Measurements from ENCODE around the gene UBTF. TPM values are rescaled to one million over a fixed set of nuclear protein-coding genes. Genes with fewer than 3 reads are reported as not detected.

UBTF gene
- total RNA-seq, 5 donors from 2014 or later (not counting 1 experiment from before 2014, with no cell fraction given) = 162 to 228 (median 213) TPM

DNA sequence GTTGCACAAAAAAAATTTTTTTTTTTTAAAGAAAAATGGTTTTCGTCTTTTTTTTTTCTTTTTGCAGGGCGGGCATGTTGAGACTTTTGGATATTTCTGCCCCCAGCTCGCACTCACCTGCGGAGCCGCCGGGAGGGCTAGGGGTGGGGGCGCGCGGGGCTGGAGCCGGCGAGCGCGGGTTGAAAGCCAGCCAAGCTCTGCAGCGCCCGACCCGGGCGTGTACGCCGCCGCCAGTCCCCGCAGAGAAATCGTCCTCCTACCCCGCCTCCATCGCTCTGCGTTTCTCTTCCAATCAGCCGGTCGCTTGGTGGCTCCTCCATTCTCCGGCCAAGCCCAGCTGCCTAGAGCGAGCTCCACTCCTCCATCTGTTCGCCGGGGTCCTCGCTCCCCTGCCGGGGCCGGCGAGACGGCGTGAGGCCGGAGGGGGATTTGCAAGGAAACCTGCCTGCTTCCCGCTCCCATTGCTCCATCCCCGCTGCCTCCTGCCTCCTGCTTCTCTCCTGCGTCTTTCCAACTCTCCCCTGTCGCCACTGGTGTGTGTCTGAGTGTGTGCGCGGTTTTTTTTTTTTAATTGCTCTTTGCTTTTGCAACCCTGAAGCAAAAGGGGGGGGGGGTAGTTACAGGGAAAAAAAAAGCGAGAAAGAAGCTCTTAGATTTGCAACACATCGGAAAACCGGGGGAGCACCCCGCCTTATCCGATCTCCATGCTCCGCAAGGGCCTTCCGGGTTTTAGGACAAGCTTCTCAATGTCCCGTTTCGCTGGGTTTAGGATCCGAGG, 1.8 kb upstream of the UBTF start:
- H3K36me3 ChIP-seq (ENCODE audit: control insufficient read depth in 2 of 2, extremely low read depth in 1 of 2, insufficient read depth in 1 of 2, low read length in 1 of 2) = peaks cover 0 to 5% of the 10 kb centered on the region in 2 donors
- Mint-ChIP-seq H3K4me3 (peak overlapping the region; percentile 93 to 98 (median 97)), H3K9me3 (no peaks in the 10 kb centered on the region), H3K36me3 (peaks cover 7% of the 10 kb centered on the region), H3K4me1 (peaks cover 24 to 26% (median 25%) of the 10 kb centered on the region in 3 donors), H3K27me3 (peaks cover 0 to 1% of the 10 kb centered on the region in 2 donors), H3K27ac (peak overlapping the region; percentile 90 to 94)
- under 1% methylated on average over 35 of the region's 54 CpGs for WGBS (ENCODE audit: insufficient coverage)
- DNase-seq (peak; percentile 25 to 78 (median 58)), ATAC-seq (replicated peaks in 1 of 4) (peak; percentile 3 to 28 (median 4))
- CTCF ChIA-PET = interaction anchor here (0.5 to 2.6 kb wide), 17 partner anchors 9 to 654 kb away, joined by 3 to 12 read pairs (median 4); partner anchors contain the start of genes FAM171A2 (in 1 of the 2), GRN (in 1 of the 2) and TMUB2 (in 1 of the 2)
- H3K4me1 ChIP-seq (ENCODE audit: control insufficient read depth in 1 of 2, extremely low read depth in 1 of 2, insufficient read depth in 2 of 2, low read length in 2 of 2) = peaks cover 14 to 30% of the 10 kb centered on the region in 2 experiments
- no peaks in the 10 kb centered on the region for H3K27me3 ChIP-seq (replicated peaks in 1 of 2; ENCODE audit: control insufficient read depth in 2 of 2, extremely low read depth in 1 of 2, insufficient read depth in 2 of 2, low read length in 1 of 2)
- no peaks in the 10 kb centered on the region for H3K9me3 ChIP-seq
- peak overlapping the region; percentile 71 to 84 for H3K4me3 ChIP-seq (ENCODE audit: control insufficient read depth in 1 of 2, extremely low read depth in 1 of 2, low read length in 1 of 2)
- POLR2A ChIA-PET = interaction anchor here (0.6 to 0.7 kb wide), 6 partner anchors 20 to 296 kb away, joined by 3 to 16 read pairs (median 5); no protein-coding TSS in a partner anchor
- H3K27ac ChIP-seq (ENCODE audit: low read length) = peak overlapping the region; percentile 43

DNA sequence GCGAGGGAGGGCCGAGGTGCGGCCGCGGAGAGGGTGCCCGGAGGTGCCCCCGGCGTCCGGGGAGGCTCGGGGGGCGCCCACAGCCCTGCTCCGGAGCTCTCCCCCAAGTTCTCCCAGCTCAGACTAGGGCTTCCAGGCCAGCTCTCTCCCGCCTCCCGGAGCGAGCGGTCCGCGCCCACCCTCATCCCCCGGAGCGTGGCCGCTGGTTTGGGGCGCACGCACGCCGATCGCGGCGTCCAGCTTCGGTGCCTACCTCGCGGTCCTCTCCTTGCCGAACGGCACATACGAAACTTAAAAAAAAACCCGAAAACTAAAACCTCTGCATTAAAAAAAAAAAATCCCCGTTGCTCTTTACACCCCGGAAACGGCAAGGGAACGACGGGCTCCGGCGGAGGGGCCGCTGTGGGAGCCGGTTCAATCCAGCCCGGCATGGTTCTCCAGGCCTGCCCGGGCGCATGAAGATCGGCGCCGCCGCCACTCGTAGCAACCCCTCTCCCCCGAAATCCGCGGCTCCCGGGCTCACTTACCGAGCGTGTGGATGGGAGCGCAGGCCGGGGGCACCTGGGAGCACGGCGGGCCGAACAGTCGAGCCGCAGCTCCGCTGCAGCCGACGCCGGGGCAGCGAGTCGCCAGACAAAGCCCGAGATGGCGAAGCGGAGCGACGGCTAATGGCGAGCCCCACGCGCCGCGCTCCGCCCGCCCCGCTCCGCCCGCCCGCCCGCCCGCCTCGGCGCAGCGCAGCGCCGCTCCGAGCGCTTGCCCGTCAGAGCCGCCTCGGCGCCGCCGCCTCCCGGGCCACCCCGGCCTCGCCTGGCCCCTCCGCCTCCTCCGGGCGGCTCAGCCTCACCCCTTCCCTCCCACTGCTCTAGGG, 973 bp upstream of the UBTF start:
- WGBS (ENCODE audit: insufficient coverage) = under 1% methylated on average over 72 of the region's 108 CpGs
- H3K4me1 ChIP-seq (ENCODE audit: control insufficient read depth in 1 of 2, extremely low read depth in 1 of 2, insufficient read depth in 2 of 2, low read length in 2 of 2) = peaks cover 22 to 38% of the 10 kb centered on the region in 2 experiments
- H3K9me3 Mint-ChIP-seq = no peaks in the 10 kb centered on the region

DNA sequence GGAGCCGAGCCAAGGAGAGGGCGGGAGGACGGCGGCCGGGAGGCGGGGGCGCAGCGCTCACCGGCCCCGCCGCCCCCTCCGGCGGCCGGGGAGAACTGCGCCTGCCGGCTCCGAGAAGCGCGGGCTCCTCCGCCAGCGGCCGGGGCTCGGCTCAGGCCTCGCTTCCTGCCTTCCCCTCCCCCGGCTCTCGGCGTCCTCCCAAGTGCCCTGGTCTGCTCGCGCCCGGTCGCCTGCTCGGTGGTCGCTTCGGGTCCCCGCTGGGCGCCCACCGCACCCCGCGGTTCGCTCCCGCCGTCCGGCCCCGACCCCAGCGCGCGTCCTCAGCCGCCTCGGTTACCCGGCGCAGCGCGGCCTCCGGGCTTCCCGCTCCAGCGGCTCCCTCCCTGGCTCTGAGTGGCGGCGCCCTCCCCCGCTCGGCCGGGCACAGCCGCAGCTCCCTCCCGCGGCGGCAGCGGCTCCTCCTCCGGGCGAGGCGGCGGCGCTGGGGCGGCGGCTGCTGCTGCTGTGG, 313 bp downstream of the UBTF start:
- Mint-ChIP-seq H3K4me3 (peak overlapping the region in 1 of 3 donors; percentile 31), H3K4me1 (peaks cover 45 to 47% (median 46%) of the 10 kb centered on the region in 3 donors), H3K27me3 (peaks cover 0 to 1% of the 10 kb centered on the region in 2 donors), H3K9me3 (no peaks in the 10 kb centered on the region), H3K36me3 (peaks cover 28% of the 10 kb centered on the region), H3K27ac (no peak overlapping the region)
- no peaks in the 10 kb centered on the region for H3K27me3 ChIP-seq (replicated peaks in 1 of 2; ENCODE audit: control insufficient read depth in 2 of 2, extremely low read depth in 1 of 2, insufficient read depth in 2 of 2, low read length in 1 of 2)
- no peaks in the 10 kb centered on the region for H3K9me3 ChIP-seq
- ChIA-PET CTCF (interaction anchor here in 1 of 2 donors (1.4 kb wide), 1 partner anchor 108 kb away, joined by 3 read pairs; no protein-coding TSS in a partner anchor), POLR2A (no interaction called here)
- H3K4me1 ChIP-seq (ENCODE audit: control insufficient read depth in 1 of 2, extremely low read depth in 1 of 2, insufficient read depth in 2 of 2, low read length in 2 of 2) = peaks cover 32 to 51% of the 10 kb centered on the region in 2 experiments
- H3K27ac ChIP-seq (ENCODE audit: low read length) = no peak overlapping the region
- H3K4me3 ChIP-seq (ENCODE audit: control insufficient read depth in 1 of 2, extremely low read depth in 1 of 2, low read length in 1 of 2) = peak overlapping the region; percentile 26 to 44
- H3K36me3 ChIP-seq (ENCODE audit: control insufficient read depth in 2 of 2, extremely low read depth in 1 of 2, insufficient read depth in 1 of 2, low read length in 1 of 2) = peaks cover 0 to 26% of the 10 kb centered on the region in 2 donors
- under 1% methylated on average over 68 of the region's 73 CpGs for WGBS (ENCODE audit: insufficient coverage)
- peak in 34 of 35 experiments; percentile 50 to 89 (median 65) for DNase-seq
- peak; percentile 46 to 64 (median 54) for ATAC-seq (replicated peaks in 1 of 4)

More for the DNA sequence above, 973 bp upstream of the UBTF start:
- Histone ChIP-seq H3K36me3 (ENCODE audit: control insufficient read depth in 2 of 2, extremely low read depth in 1 of 2, insufficient read depth in 1 of 2, low read length in 1 of 2) (peaks cover 0 to 13% of the 10 kb centered on the region in 2 donors), H3K27ac (ENCODE audit: low read length) (peak overlapping the region; percentile 75), H3K27me3 (replicated peaks in 1 of 2; ENCODE audit: control insufficient read depth in 2 of 2, extremely low read depth in 1 of 2, insufficient read depth in 2 of 2, low read length in 1 of 2) (no peaks in the 10 kb centered on the region), H3K4me3 (ENCODE audit: control insufficient read depth in 1 of 2, extremely low read depth in 1 of 2, low read length in 1 of 2) (peak overlapping the region; percentile 71 to 86), H3K9me3 (no peaks in the 10 kb centered on the region)
- Mint-ChIP-seq H3K36me3 (peaks cover 15% of the 10 kb centered on the region), H3K27me3 (peaks cover 0 to 1% of the 10 kb centered on the region in 2 donors), H3K27ac (peak overlapping the region; percentile 90 to 95), H3K4me3 (peak overlapping the region; percentile 93 to 98 (median 97)), H3K4me1 (peaks cover 32 to 34% (median 33%) of the 10 kb centered on the region in 3 donors)
- DNase-seq (peak in 34 of 35 experiments; percentile 21 to 76 (median 52)), ATAC-seq (replicated peaks in 1 of 4) (peak; percentile 11 to 37 (median 16))
- ChIA-PET CTCF (interaction anchor here in 1 of 2 donors (0.7 to 2.6 kb wide), 5 partner anchors 10 to 125 kb away, joined by 3 to 12 read pairs (median 3); partner anchors contain the start of genes GRN and RUNDC3A), POLR2A (no interaction called here)

DNA sequence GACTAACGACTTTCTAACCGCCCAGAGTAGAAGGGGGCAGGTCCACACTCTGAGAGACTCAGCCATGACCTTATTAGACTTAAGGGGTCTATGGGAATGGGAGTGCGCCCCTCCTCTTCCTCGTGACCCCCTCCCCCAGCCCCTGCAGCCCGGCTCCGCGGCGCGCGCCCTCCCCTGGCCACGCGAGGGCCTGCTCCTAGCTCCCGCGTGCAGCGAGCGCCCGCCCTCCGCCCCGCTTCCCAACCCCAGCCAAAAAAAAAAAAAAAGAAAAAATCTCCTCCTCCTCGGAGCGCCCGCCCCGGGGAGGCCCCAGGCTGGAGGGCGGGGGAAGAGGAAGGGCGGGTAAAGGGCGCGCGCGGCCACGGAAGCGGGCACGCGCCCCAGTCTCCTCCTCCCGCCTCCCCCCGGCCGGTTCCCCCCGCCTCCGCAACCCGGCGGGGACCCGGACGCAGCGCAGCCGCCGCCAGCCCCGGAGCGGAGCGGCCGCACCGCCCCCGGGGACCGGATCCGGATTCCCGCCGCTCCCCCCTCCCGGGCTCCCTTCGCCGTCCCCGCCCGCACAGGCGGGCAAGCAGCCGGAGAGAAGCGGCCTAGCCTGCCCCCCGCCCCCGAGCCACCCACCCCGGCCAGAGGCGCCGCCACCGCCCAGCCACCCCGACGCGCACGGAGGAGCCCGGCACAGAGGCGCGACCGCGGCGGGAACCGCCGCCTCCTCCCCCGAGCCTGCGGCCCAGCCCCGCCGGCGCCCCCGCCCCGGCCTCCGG, 949 bp downstream of the UBTF start:
- peaks cover 0 to 30% of the 10 kb centered on the region in 2 donors for H3K36me3 ChIP-seq (ENCODE audit: control insufficient read depth in 2 of 2, extremely low read depth in 1 of 2, insufficient read depth in 1 of 2, low read length in 1 of 2)
- H3K27me3 ChIP-seq (replicated peaks in 1 of 2; ENCODE audit: control insufficient read depth in 2 of 2, extremely low read depth in 1 of 2, insufficient read depth in 2 of 2, low read length in 1 of 2) = no peaks in the 10 kb centered on the region
- peak overlapping the region; percentile 72 for H3K27ac ChIP-seq (ENCODE audit: low read length)
- H3K4me1 ChIP-seq (ENCODE audit: control insufficient read depth in 1 of 2, extremely low read depth in 1 of 2, insufficient read depth in 2 of 2, low read length in 2 of 2) = peaks cover 32 to 58% of the 10 kb centered on the region in 2 experiments
- peak overlapping the region; percentile 70 to 78 for H3K4me3 ChIP-seq (ENCODE audit: control insufficient read depth in 1 of 2, extremely low read depth in 1 of 2, low read length in 1 of 2)
- peaks cover 52 to 53% (median 53%) of the 10 kb centered on the region in 3 donors for H3K4me1 Mint-ChIP-seq
- DNase-seq (peak; percentile 72 to 93 (median 83)), ATAC-seq (replicated peaks in 1 of 4) (peak; percentile 41 to 66 (median 54))
- under 1% methylated on average over 42 of the region's 89 CpGs for WGBS (ENCODE audit: insufficient coverage)
- H3K9me3 ChIP-seq = no peaks in the 10 kb centered on the region
- ChIA-PET POLR2A (no interaction called here), CTCF (interaction anchor here (0.6 to 1.4 kb wide), 9 partner anchors 9 to 212 kb away, joined by 3 to 8 read pairs (median 3); no protein-coding TSS in a partner anchor)
- H3K9me3 Mint-ChIP-seq = no peaks in the 10 kb centered on the region
- peaks cover 0 to 1% of the 10 kb centered on the region in 2 donors for H3K27me3 Mint-ChIP-seq
- peak overlapping the region; percentile 94 to 98 for H3K27ac Mint-ChIP-seq
- peaks cover 34% of the 10 kb centered on the region for H3K36me3 Mint-ChIP-seq
- H3K4me3 Mint-ChIP-seq = peak overlapping the region; percentile 80 to 84 (median 82)

DNA sequence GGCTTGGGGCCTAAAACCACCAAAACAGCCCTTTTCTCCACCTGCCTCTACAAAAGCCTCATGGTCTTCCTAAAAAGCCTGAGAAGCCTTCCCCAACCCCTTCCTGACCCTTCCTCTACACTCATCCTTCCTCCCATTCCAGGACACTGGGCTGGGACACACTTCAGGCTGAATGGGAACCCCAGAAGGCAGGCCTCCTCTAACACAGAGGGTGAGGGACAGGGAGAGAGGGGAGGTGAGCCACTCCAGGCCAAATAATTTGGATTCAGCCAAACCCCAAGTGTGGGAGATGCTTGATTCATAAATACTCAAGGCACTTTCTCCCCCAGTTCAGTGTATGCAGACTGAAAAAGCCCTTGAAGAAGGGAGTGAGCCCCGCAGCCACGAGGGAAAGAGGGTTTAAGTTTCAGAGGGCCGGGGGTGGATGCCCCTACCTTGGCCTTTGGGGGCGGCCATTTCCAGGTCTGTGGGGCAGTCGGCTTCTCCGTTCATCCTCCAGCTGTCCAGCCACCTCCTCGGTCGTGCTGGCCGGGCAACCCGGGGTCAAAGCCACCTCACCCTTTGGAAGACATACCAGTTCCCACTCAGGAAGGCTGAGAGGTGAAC, 1.6 kb downstream of the UBTF start:
- Histone ChIP-seq H3K36me3 (ENCODE audit: control insufficient read depth in 2 of 2, extremely low read depth in 1 of 2, insufficient read depth in 1 of 2, low read length in 1 of 2) (peaks cover 4 to 35% of the 10 kb centered on the region in 2 donors), H3K27ac (ENCODE audit: low read length) (peak overlapping the region; percentile 72), H3K9me3 (no peaks in the 10 kb centered on the region), H3K4me3 (ENCODE audit: control insufficient read depth in 1 of 2, extremely low read depth in 1 of 2, low read length in 1 of 2) (peak overlapping the region; percentile 70 to 78), H3K27me3 (replicated peaks in 1 of 2; ENCODE audit: control insufficient read depth in 2 of 2, extremely low read depth in 1 of 2, insufficient read depth in 2 of 2, low read length in 1 of 2) (no peaks in the 10 kb centered on the region), H3K4me1 (ENCODE audit: control insufficient read depth in 1 of 2, extremely low read depth in 1 of 2, insufficient read depth in 2 of 2, low read length in 2 of 2) (peaks cover 32 to 65% of the 10 kb centered on the region in 2 experiments)
- no peak for ATAC-seq (replicated peaks in 1 of 4)
- 2% methylated on average over 10 of the region's 10 CpGs for WGBS (ENCODE audit: insufficient coverage)
- peaks cover 57 to 58% (median 58%) of the 10 kb centered on the region in 3 donors for H3K4me1 Mint-ChIP-seq
- peaks cover 0 to 1% of the 10 kb centered on the region in 2 donors for H3K27me3 Mint-ChIP-seq
- ChIA-PET CTCF (interaction anchor here (0.6 to 1.3 kb wide), 7 partner anchors 8 to 212 kb away, joined by 3 to 8 read pairs (median 3); no protein-coding TSS in a partner anchor), POLR2A (no interaction called here)
- H3K4me3 Mint-ChIP-seq = peak overlapping the region; percentile 80 to 84 (median 82)
- H3K27ac Mint-ChIP-seq = peak overlapping the region; percentile 94 to 98
- H3K36me3 Mint-ChIP-seq = peaks cover 34% of the 10 kb centered on the region
- H3K9me3 Mint-ChIP-seq = no peaks in the 10 kb centered on the region
- no peak for DNase-seq

All from T-cell (primary cell).